ENCODE results near the gene GIT1. TPM values are rescaled to one million over a fixed set of nuclear protein-coding genes. Genes with fewer than 3 reads are reported as not detected.

GIT1 gene
- total and polyA plus RNA-seq, 2 of the 13 experiments (the other 11 are each of a cell fraction or from before 2014, with no cell fraction given), result 14.2 to 30.8 TPM

DNA sequence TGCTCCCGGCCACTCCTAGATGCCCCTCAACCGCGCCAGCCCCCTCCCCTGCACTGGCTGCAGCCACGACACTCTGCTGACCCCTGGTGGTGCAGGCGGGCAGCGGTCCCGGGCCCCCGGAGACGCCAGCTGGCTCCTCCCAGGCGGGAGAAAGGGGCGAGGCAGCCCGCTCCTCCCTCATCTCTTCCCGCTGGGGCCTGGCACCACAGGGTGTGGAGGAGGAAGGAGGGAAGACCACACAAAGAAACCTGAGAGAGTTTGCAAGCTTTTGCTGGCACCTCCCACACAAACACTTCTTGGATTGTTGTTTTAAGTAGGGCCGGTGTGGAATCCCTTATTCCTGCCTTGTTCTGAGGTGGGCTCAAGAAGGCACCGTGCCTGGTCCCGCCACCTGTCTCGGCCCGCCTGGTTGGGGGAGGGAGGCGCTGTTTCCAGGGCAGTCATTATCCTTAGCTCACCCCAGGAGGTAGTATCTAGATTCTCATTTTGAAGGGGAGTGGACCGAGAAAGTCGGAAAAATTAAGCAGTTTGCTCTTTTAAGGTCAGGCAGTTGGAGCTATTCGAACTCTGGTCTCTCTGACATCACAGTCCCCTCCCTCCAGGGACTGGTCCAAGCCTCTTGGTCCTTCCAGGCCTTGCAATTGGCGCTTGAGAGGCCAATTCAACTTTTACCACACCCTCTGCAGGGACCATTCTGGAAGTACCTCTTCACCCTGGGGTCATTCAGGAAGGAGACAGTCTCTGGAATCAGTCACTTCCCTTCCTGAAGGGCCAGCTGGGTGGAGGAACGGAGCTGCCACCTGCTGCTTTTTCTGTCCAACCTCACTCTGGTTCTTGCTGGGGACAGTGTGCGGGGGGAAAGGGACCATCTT is 2.5 kb upstream of the GIT1 start (continued):
- TF ChIP-seq, protein P1, sequence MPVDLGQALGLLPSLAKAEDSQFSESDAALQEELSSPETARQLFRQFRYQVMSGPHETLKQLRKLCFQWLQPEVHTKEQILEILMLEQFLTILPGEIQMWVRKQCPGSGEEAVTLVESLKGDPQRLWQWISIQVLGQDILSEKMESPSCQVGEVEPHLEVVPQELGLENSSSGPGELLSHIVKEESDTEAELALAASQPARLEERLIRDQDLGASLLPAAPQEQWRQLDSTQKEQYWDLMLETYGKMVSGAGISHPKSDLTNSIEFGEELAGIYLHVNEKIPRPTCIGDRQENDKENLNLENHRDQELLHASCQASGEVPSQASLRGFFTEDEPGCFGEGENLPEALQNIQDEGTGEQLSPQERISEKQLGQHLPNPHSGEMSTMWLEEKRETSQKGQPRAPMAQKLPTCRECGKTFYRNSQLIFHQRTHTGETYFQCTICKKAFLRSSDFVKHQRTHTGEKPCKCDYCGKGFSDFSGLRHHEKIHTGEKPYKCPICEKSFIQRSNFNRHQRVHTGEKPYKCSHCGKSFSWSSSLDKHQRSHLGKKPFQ (CRISPR knock-in tag; IDR thresholded peaks at IDR 0.05; ENCODE audit: insufficient replicate concordance), result no peak
- TF ChIP-seq SRSF1 (optimal IDR thresholded peaks at IDR 0.05; ENCODE audit: low read depth, low read length), result peak; percentile 49
- TF ChIP-seq DNMT1 (CRISPR knock-in tag; IDR thresholded peaks at IDR 0.05), result no peak
- 0 out of 2 replicates have a peak, but pooled peaks have one; percentile 4 for TF ChIP-seq RFXANK (CRISPR knock-in tag; IDR thresholded peaks at IDR 0.05)
- TF ChIP-seq ZNF263 (CRISPR knock-in tag; IDR thresholded peaks at IDR 0.05), result peak; percentile 93
- peak; percentile 38; the same call in 1 of the 2 replicates for TF ChIP-seq ZNF331 (CRISPR knock-in tag; IDR thresholded peaks at IDR 0.05)
- no peak for TF ChIP-seq ZNF883 (CRISPR knock-in tag; IDR thresholded peaks at IDR 0.05; ENCODE audit: not compliant biosample characterization)
- no peak for TF ChIP-seq TAF15 (IDR thresholded peaks at IDR 0.05; ENCODE audit: low read depth, low read length, poor library complexity, severe bottlenecking)
- TF ChIP-seq, protein P2, sequence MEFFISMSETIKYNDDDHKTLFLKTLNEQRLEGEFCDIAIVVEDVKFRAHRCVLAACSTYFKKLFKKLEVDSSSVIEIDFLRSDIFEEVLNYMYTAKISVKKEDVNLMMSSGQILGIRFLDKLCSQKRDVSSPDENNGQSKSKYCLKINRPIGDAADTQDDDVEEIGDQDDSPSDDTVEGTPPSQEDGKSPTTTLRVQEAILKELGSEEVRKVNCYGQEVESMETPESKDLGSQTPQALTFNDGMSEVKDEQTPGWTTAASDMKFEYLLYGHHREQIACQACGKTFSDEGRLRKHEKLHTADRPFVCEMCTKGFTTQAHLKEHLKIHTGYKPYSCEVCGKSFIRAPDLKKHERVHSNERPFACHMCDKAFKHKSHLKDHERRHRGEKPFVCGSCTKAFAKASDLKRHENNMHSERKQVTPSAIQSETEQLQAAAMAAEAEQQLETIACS (CRISPR knock-in tag; IDR thresholded peaks at IDR 0.05), result peak; percentile 39; the same call in 1 of the 2 replicates
- TF ChIP-seq ZFX (CRISPR knock-in tag; IDR thresholded peaks at IDR 0.05; ENCODE audit: low read depth), result peak; percentile 61
- TF ChIP-seq, protein P3, sequence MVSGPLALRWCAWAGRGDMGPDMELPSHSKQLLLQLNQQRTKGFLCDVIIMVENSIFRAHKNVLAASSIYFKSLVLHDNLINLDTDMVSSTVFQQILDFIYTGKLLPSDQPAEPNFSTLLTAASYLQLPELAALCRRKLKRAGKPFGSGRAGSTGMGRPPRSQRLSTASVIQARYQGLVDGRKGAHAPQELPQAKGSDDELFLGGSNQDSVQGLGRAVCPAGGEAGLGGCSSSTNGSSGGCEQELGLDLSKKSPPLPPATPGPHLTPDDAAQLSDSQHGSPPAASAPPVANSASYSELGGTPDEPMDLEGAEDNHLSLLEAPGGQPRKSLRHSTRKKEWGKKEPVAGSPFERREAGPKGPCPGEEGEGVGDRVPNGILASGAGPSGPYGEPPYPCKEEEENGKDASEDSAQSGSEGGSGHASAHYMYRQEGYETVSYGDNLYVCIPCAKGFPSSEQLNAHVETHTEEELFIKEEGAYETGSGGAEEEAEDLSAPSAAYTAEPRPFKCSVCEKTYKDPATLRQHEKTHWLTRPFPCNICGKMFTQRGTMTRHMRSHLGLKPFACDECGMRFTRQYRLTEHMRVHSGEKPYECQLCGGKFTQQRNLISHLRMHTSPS (CRISPR knock-in tag; IDR thresholded peaks at IDR 0.05; ENCODE audit: low read depth), result no peak; the same call in none of the 2 replicates
- no peak for TF ChIP-seq ZNF260 (CRISPR knock-in tag; IDR thresholded peaks at IDR 0.05; ENCODE audit: borderline replicate concordance, low read depth)
- no peak; the same call in 1 of the 2 replicates for TF ChIP-seq ISL2 (CRISPR knock-in tag; IDR thresholded peaks at IDR 0.05)
- 0 out of 2 replicates have a peak, but pooled peaks have one; percentile 38 for TF ChIP-seq ZNF761 (CRISPR knock-in tag; conservative IDR thresholded peaks at IDR 0.05)
- TF ChIP-seq ZNF567 (CRISPR knock-in tag; IDR thresholded peaks at IDR 0.05; ENCODE audit: borderline replicate concordance), result 0 out of 2 replicates have a peak, but pooled peaks have one; percentile 26
- TF ChIP-seq, protein P4, sequence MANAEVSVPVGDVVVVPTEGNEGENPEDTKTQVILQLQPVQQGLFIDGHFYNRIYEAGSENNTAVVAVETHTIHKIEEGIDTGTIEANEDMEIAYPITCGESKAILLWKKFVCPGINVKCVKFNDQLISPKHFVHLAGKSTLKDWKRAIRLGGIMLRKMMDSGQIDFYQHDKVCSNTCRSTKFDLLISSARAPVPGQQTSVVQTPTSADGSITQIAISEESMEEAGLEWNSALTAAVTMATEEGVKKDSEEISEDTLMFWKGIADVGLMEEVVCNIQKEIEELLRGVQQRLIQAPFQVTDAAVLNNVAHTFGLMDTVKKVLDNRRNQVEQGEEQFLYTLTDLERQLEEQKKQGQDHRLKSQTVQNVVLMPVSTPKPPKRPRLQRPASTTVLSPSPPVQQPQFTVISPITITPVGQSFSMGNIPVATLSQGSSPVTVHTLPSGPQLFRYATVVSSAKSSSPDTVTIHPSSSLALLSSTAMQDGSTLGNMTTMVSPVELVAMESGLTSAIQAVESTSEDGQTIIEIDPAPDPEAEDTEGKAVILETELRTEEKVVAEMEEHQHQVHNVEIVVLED (CRISPR knock-in tag; IDR thresholded peaks at IDR 0.05; ENCODE audit: borderline replicate concordance), result 0 out of 2 replicates have a peak, but pooled peaks have one; percentile 11
- TF ChIP-seq STAG1 (CRISPR knock-in tag; IDR thresholded peaks at IDR 0.05), result peak; percentile 90
- TF ChIP-seq MED1 (CRISPR knock-in tag; IDR thresholded peaks at IDR 0.05), result peak; percentile 19; the same call in 1 of the 2 replicates
- TF ChIP-seq ZNF501 (CRISPR knock-in tag; IDR thresholded peaks at IDR 0.05), result peak; percentile 94
- TF ChIP-seq SALL2 (CRISPR knock-in tag; IDR thresholded peaks at IDR 0.05), result peak; percentile 78; the same call in 1 of the 2 replicates
- 0 out of 2 replicates have a peak, but pooled peaks have one; percentile 4 for TF ChIP-seq ZNF605 (CRISPR knock-in tag; IDR thresholded peaks at IDR 0.05)
- 0 out of 2 replicates have a peak, but pooled peaks have one; percentile 8 for TF ChIP-seq ZNF776 (CRISPR knock-in tag; IDR thresholded peaks at IDR 0.05)
- TF ChIP-seq ZNF207 (IDR thresholded peaks at IDR 0.05; ENCODE audit: borderline replicate concordance), result no peak
